ENCODE results near the gene PODXL2. TPM values are rescaled to one million over a fixed set of nuclear protein-coding genes. Genes with fewer than 3 reads are reported as not detected.
"Not testable (repeated sequence)": the region's sequence is repeated elsewhere in the genome, so short reads cannot be mapped to it uniquely, and the experiment has no call there.

Gene PODXL2
- total RNA-seq, 1 donor from 2014 or later, result 14.5 TPM

- no peak for FAIRE-seq
- H3K27me3 Mint-ChIP-seq (ENCODE audit: low read depth, unreplicated experiment), result peaks cover 2% of the 10 kb centered on the region
- DNase-seq (ENCODE audit: low read depth), result no peak
- Histone ChIP-seq H3K4me1 (ENCODE audit: insufficient read depth, low read length) (no peaks in the 10 kb centered on the region), H3K27me3 (ENCODE audit: insufficient read depth, low read length) (no peaks in the 10 kb centered on the region), H4K20me1 (ENCODE audit: insufficient read depth, low read length) (no peaks in the 10 kb centered on the region), H3K4me3 (ENCODE audit: insufficient read depth, low read depth, low read length) (no peak overlapping the region), H3K27ac (ENCODE audit: low read depth, low read length) (no peak overlapping the region), H3K79me2 (ENCODE audit: insufficient read depth, low read length) (no peaks in the 10 kb centered on the region), H3K9me3 (ENCODE audit: insufficient read depth, low read depth, low read length) (no peaks in the 10 kb centered on the region), H3K9ac (ENCODE audit: low read length) (no peak overlapping the region), H2AFZ (ENCODE audit: low read depth, low read length) (no peak overlapping the region), H3K4me2 (ENCODE audit: low read length) (no peak overlapping the region), H3K36me3 (ENCODE audit: insufficient read depth, low read length) (no peaks in the 10 kb centered on the region)
- TF ChIP-seq EZH2 (IDR thresholded peaks at IDR 0.05; ENCODE audit: insufficient read depth, low read length) (no peak), CTCF (IDR thresholded peaks at IDR 0.05; ENCODE audit: insufficient read depth, low read depth, low read length) (no peak)
- H3K9me3 Mint-ChIP-seq (ENCODE audit: unreplicated experiment), result no peaks in the 10 kb centered on the region
- H3K36me3 Mint-ChIP-seq (ENCODE audit: low read depth, unreplicated experiment), result peaks cover 12% of the 10 kb centered on the region
- H3K4me1 Mint-ChIP-seq (ENCODE audit: low read depth, unreplicated experiment), result no peaks in the 10 kb centered on the region
- H3K4me3 Mint-ChIP-seq (ENCODE audit: unreplicated experiment), result no peak overlapping the region
- H3K27ac Mint-ChIP-seq (ENCODE audit: unreplicated experiment), result no peak overlapping the region
These were observed 51.2 kb downstream of the PODXL2 start for GRCh38 chr3:127680146-127680661.

- Histone ChIP-seq H3K27ac (ENCODE audit: low read depth, low read length) (no peak overlapping the region), H2AFZ (ENCODE audit: low read depth, low read length) (no peak overlapping the region), H4K20me1 (ENCODE audit: insufficient read depth, low read length) (no peaks in the 10 kb centered on the region), H3K4me1 (ENCODE audit: insufficient read depth, low read length) (no peaks in the 10 kb centered on the region), H3K79me2 (ENCODE audit: insufficient read depth, low read length) (no peaks in the 10 kb centered on the region), H3K9me3 (ENCODE audit: insufficient read depth, low read depth, low read length) (no peaks in the 10 kb centered on the region), H3K4me3 (ENCODE audit: insufficient read depth, low read depth, low read length) (no peak overlapping the region), H3K4me2 (ENCODE audit: low read length) (no peak overlapping the region), H3K9ac (ENCODE audit: low read length) (no peak overlapping the region), H3K27me3 (ENCODE audit: insufficient read depth, low read length) (no peaks in the 10 kb centered on the region), H3K36me3 (ENCODE audit: insufficient read depth, low read length) (no peaks in the 10 kb centered on the region)
- FAIRE-seq, result no peak
- H3K27me3 Mint-ChIP-seq (ENCODE audit: low read depth, unreplicated experiment), result peaks cover 2% of the 10 kb centered on the region
- H3K4me3 Mint-ChIP-seq (ENCODE audit: unreplicated experiment), result no peak overlapping the region
- no peaks in the 10 kb centered on the region for H3K4me1 Mint-ChIP-seq (ENCODE audit: low read depth, unreplicated experiment)
- H3K27ac Mint-ChIP-seq (ENCODE audit: unreplicated experiment), result no peak overlapping the region
- H3K9me3 Mint-ChIP-seq (ENCODE audit: unreplicated experiment), result no peaks in the 10 kb centered on the region
- TF ChIP-seq EZH2 (IDR thresholded peaks at IDR 0.05; ENCODE audit: insufficient read depth, low read length), result no peak
- no peak for TF ChIP-seq CTCF (IDR thresholded peaks at IDR 0.05; ENCODE audit: insufficient read depth, low read depth, low read length)
- H3K36me3 Mint-ChIP-seq (ENCODE audit: low read depth, unreplicated experiment), result peaks cover 10% of the 10 kb centered on the region
- DNase-seq (ENCODE audit: low read depth), result no peak
These were observed 51.8 kb downstream of the PODXL2 start for GRCh38 chr3:127680798-127681221.

GRCh38 chr3:127682175-127682554 is 53.2 kb downstream of the PODXL2 start:
- not testable (repeated sequence) for FAIRE-seq; H3K27ac Mint-ChIP-seq (ENCODE audit: unreplicated experiment); H3K9me3 ChIP-seq (ENCODE audit: insufficient read depth, low read depth, low read length); H3K9ac ChIP-seq (ENCODE audit: low read length); H3K36me3 Mint-ChIP-seq (ENCODE audit: low read depth, unreplicated experiment); H3K27me3 ChIP-seq (ENCODE audit: insufficient read depth, low read length); H3K4me1 Mint-ChIP-seq (ENCODE audit: low read depth, unreplicated experiment); H3K4me2 ChIP-seq (ENCODE audit: low read length); H3K4me1 ChIP-seq (ENCODE audit: insufficient read depth, low read length); H3K9me3 Mint-ChIP-seq (ENCODE audit: unreplicated experiment); H3K4me3 ChIP-seq (ENCODE audit: insufficient read depth, low read depth, low read length); H3K79me2 ChIP-seq (ENCODE audit: insufficient read depth, low read length); H2AFZ ChIP-seq (ENCODE audit: low read depth, low read length); H3K4me3 Mint-ChIP-seq (ENCODE audit: unreplicated experiment); DNase-seq (ENCODE audit: low read depth); H3K36me3 ChIP-seq (ENCODE audit: insufficient read depth, low read length); H3K27ac ChIP-seq (ENCODE audit: low read depth, low read length); H3K27me3 Mint-ChIP-seq (ENCODE audit: low read depth, unreplicated experiment); H4K20me1 ChIP-seq (ENCODE audit: insufficient read depth, low read length)

All from astrocyte (in vitro differentiated cells and primary cell).